Fibroblast of skin of back (primary cell): ENCODE results near the gene HSD17B13. TPM values are rescaled to one million over a fixed set of nuclear protein-coding genes. Genes with fewer than 3 reads are reported as not detected.

Experiments used
- DNase-seq: peaks from one replicate; pipeline ENCODE4 v3.0.0-alpha.2; 2013
- polyA plus RNA-seq, 2 experiments: library from polyadenylated mRNA; unstranded; fragments of 120-200 nt; gene quantifications; one replicate each; pipeline ENCODE4 v1.2.1, GENCODE V29; 2013; ENCODE audit not compliant: insufficient read length in 2 of 2

Gene HSD17B13, protein sequence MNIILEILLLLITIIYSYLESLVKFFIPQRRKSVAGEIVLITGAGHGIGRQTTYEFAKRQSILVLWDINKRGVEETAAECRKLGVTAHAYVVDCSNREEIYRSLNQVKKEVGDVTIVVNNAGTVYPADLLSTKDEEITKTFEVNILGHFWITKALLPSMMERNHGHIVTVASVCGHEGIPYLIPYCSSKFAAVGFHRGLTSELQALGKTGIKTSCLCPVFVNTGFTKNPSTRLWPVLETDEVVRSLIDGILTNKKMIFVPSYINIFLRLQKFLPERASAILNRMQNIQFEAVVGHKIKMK
- polyA plus RNA-seq (2013, experiment 1 of 2; ENCODE audit: insufficient read length): 0.08 TPM
- polyA plus RNA-seq (2013, experiment 2 of 2; ENCODE audit: insufficient read length): 0.11 TPM

- DNase-seq: no peak
These were observed at the start of gene HSD17B13 for GRCh38 chr4:87322754-87323153. Gene HSD17B13 (minus strand): TSS chr4:87322882. CDS start chr4:87322841, 41 bp downstream.

- DNase-seq: no peak
These were observed 47.4 kb upstream of the HSD17B13 start for GRCh38 chr4:87370068-87370467.

DNA sequence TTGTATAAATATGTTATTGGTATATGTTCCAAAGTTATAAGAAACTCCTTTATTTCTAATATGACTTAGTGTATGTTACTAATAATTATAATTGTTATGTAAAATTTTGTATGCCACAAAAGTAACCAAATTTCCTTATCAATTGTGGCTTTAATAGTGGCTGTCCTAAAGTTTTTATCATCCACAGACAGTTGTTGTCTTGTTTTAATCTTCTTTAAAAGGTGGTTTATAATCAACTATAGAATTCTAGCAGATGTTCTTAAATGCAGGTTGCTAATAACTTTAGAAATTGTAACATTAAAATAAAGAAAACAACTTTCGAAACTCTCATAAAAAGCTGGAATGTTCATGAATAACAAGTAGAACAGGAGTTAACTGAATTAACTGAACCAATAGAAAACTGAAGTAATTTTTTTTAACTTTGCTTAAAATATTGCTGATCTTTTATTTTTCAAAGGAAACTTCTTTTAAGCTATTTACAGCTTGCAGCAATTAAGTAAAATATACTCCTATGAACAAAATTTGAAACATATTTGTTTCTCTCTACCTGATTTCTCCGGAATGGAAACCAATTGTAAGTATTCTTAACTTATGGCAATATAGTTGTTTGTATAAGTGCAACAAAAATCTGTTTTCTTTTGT, 44.0 kb upstream of the HSD17B13 start:
- DNase-seq: no peak

- no peak for DNase-seq
These were observed 42.7 kb upstream of the HSD17B13 start for GRCh38 chr4:87365348-87365747.

DNA sequence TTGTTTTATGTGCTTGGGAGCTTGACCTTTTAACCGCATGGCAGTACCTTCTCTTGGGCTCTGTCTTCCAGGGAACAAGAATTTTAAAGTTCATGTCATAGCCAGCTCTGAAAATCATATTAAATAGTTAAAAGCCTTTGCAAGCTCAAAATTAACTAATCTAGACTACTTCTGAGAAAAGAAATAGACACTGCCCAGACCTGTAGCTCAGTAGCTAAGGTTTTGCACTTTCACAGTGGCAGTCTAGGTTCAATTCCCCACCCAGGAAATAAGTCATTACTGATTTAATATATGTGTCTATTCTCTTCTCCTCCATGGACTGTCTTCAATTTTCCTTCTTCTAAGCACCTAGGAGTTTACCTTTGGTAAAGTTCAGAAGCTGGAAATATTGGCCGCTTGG, 40.9 kb upstream of the HSD17B13 start:
- no peak for DNase-seq

DNA sequence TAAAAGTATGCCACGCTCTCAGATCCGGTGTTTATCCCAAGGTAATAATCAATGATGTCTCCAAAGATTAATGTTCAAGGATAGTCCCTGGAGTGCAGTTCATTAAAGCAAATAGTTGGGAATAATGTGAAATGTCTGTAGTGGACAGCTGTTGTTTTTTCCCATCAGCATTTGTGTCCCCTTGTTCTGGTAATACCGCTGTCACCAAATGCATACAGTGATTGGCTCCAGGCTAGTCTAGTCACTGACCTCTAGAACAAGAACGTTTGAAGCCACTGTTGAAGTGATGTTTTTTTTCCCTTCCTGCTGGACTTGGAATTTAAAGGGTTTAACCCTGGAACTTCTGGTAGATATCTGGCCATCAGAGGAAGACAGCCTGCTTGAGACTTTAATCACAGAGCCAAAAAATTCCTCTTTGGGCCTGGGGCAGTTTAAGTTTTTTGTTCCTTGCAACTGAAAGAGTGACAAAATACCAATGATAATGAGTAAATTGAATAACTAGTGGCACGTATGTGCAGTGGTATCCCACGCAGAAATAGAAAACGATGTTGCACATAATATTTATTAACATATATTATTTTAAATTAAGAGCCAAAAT, 37.8 kb upstream of the HSD17B13 start:
- DNase-seq: no peak

DNA sequence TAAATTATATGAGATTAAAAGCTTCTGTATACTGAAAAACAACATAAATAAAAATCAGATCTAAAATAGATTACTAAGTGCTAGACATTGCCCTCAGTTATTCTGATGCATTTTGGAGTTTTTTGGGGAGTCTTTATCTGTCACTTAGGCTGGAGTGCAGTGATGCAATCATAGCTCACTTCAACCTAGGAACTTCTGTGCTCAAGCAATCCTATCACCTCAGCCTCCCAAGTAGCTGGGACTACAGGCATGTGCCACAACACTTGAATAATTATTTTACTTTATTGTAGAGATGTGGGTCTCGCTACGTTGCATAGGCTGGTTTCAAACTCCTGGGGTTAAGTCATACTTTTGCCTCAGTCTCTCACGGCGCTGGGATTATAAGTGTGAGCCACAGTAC, 36.6 kb upstream of the HSD17B13 start:
- no peak for DNase-seq

GRCh38 chr4:87356832-87357526, 34.3 kb upstream of the HSD17B13 start:
- no peak for DNase-seq

- peak; percentile 42 for DNase-seq
These were observed 31.8 kb upstream of the HSD17B13 start for GRCh38 chr4:87354168-87355102.

DNA sequence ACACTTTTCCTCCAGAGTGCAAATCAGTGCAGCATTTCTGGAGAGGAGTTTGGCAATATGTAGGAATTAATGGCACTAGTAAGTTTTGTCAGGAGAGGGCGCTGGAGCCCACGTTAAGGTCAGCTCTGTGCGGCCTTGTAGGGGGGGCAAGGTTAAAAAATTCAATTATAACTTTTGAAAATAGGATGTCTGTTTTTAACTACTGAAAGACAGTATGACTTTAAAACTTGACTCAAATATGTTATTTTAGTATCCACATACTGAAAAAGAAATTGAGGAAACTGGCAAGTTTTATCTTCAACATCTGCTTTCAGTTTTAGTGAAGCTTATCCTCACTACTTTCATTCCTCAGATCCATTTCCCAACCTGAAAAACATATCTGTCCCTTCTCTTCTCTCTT, 30.9 kb upstream of the HSD17B13 start:
- peak; percentile 49 for DNase-seq

DNA sequence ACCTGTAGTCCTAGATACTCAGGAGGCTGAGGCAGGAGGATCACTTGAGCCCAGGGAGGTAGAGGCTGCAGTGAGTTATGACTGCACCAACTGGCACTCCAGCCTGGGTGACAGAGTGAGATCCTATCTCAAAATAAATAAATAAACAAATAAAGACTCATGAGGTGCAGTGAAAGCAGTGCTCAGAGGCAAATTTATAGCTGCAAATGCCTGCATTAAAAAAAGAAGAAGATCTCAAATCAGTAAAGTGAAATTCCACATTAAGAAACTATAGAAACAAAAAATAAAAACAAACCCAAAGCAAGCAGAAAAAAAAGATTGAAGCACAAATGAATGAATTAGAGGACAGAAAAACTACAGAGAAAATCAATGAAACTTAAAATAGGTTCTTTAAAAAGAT, 22.5 kb upstream of the HSD17B13 start:
- DNase-seq: no peak

DNA sequence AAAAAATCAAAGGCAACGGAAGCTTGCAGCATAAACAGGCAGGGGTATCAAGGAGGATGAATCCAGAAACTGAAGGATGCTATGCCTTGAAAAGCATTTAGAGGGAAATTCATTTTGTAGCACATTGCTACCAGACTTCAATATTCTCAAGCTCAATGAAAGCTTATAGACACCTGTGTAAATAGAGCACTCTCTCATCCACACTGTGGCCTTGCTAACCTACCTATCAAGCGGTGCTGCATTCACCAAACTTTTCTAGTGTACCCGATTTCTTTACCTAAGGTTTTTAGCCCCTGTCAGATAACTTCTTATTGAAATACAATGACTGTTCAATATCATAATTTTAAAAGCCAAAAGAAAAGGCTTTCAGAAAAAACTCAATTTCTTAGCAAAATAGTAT, 20.2 kb upstream of the HSD17B13 start:
- no peak for DNase-seq

- peak; percentile 2 for DNase-seq
These were observed 19.4 kb upstream of the HSD17B13 start for GRCh38 chr4:87341954-87342635.

GRCh38 chr4:87339440-87339839, 16.8 kb upstream of the HSD17B13 start:
- DNase-seq: no peak

DNA sequence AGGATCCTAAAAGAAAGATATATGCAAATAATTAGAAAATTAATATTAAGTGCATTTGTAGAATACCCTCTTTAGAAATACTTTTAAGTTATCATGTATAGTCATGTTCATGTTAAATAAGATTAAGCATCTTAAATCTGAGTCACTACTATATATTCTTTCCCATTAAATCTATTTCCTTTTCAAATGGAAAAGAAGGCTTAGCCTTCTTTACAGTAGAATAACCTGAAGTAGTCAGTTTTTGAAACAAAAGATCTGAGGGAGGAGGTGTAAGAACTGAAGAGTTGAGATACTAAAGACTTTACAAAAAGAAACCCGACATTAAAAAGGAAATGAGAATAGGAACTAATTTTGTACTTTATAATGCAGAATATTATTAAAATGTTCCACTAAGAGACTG, 14.7 kb upstream of the HSD17B13 start:
- no peak for DNase-seq

DNA sequence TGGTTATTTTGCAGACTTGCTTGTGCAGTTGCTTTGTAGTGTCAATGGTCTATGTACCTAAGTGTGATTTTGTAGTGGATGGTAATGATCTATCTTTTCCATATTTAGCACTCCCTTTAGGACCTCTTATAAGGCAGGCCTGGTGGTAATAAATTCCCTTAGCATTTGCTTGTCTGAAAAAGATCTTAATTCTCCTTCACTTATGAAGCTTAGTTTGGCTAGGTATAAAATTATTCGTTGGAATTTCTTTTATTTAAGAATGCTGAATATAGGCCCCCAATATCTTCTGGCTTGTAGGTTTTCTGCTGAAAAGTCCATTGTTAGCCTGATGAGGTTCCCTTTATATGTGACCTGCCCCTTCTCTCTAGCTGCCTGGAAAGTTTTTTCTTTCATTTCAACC, 10.6 kb upstream of the HSD17B13 start:
- no peak for DNase-seq

DNA sequence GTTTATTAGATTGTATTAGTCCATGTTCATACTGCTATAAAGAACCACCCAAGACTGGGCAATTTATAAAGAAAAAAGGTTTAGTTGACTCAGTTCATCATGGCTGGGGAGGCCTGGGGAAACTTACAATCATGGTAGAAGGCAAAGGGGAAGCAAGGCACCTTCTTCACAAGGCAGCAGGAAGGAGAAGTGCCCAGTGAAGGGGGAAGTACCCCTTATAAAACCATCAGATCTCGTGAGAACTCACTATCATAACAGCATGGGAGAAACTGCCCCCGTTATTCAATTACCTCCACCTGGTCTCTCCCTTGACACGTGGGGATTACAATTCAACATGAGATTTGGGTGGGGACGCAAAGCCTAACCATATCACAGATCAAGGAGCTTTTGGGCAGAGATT, 8.1 kb upstream of the HSD17B13 start:
- DNase-seq: no peak

DNA sequence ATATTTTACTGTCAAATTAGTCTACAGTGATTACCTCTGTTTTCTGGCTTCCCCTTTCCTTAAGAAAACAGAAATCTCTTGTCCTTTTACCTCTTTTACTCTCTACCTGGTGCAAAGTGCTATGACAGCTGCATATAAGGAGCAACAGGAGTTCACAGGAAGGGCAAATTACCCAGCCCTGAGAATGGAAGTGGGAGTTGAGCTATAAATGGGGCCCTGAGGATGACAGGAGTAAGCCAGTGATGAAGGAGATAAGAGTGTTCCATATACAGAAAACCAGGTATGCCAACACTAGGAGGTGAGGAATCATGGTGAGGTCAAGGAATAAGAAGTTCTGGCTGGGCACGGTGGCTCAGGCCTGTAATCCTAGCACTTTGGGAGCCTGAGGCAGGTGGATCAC, 4.5 kb upstream of the HSD17B13 start:
- no peak for DNase-seq

GRCh38 chr4:87326460-87326859, 3.8 kb upstream of the HSD17B13 start:
- no peak for DNase-seq

GRCh38 chr4:87321888-87322287, 794 bp downstream of the HSD17B13 start:
- DNase-seq: no peak

DNA sequence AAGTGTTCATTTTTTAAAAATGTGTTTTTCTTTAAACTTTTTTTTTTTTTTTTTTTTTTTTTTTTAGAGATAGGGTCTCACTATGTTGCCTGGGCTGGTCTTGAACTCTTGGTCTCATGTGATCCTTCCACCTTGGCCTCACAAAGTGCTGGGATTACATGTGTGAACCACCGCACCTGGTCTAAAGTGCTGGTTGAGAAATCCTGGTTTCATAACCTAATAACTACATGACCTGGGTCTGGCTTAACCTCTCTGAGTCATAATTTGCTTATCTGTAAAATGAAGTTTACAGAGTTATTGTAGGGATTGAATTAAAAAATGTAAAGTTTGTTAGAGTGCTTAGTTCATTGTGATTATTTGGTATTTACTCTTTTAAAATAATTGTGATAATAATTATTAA, 5.2 kb downstream of the HSD17B13 start:
- no peak for DNase-seq

DNA sequence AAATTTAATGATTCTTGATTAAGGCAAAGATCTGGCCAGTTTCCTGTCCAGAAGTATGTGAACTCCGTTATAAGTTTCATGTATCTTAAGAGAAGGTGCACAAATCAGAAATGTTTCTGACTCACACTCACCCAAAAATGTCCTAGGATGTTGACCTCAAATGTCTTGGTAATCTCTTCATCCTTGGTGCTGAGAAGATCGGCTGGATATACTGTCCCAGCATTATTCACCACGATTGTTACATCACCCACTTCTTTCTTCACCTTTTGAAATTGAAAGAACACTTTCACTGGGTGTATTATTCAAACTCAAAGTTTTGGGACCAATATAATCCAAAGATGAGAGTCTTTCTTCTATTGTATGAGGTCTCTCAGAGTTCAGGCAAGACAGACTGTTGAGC, 5.7 kb downstream of the HSD17B13 start:
- no peak for DNase-seq
